Occipital lobe (tissue), 2 donors: ENCODE data around the gene FASLG. TPM values are rescaled to one million over a fixed set of nuclear protein-coding genes. Genes with fewer than 3 reads are reported as not detected.
"Not testable (repeated sequence)": the region's sequence is repeated elsewhere in the genome, so short reads cannot be mapped to it uniquely, and the experiment has no call there.

ENCODE experiments used
- DNase-seq: peaks from one replicate; lab custom pipeline; 2025; lab: John Stamatoyannopoulos, UW
- total RNA-seq: library from RNA; depleted of rRNA; stranded (reverse); fragments of >200 nt; gene quantifications from one replicate; pipeline ENCODE4 v1.2.3, GENCODE V29; 2014

The FASLG gene
- total RNA-seq, result not detected

- DNase-seq, result no peak
These were observed at the start of gene FASLG for GRCh38 chr1:172658871-172659453. TSS of gene FASLG (plus strand) at chr1:172659103. CDS start at chr1:172659202, 99 bp downstream.

GRCh38 chr1:172609528-172609927, 49.4 kb upstream of the FASLG start:
- no peak for DNase-seq

- DNase-seq, result no peak
These were observed 46.4 kb upstream of the FASLG start for GRCh38 chr1:172612478-172612877.

GRCh38 chr1:172613294-172613693, 45.6 kb upstream of the FASLG start:
- no peak for DNase-seq

GRCh38 chr1:172616195-172616594, 42.7 kb upstream of the FASLG start:
- no peak for DNase-seq

- no peak for DNase-seq
These were observed 42.3 kb upstream of the FASLG start for GRCh38 chr1:172616636-172617035.

GRCh38 chr1:172620603-172621002, 38.3 kb upstream of the FASLG start:
- not testable (repeated sequence) for DNase-seq

GRCh38 chr1:172622541-172622940, 36.4 kb upstream of the FASLG start:
- DNase-seq, result no peak

- no peak for DNase-seq
These were observed 35.2 kb upstream of the FASLG start for GRCh38 chr1:172623748-172624147.

- DNase-seq, result no peak
These were observed 32.1 kb upstream of the FASLG start for GRCh38 chr1:172626845-172627244.

GRCh38 chr1:172627702-172628101, 31.2 kb upstream of the FASLG start:
- DNase-seq, result no peak

GRCh38 chr1:172628401-172628800, 30.5 kb upstream of the FASLG start:
- no peak for DNase-seq

GRCh38 chr1:172629170-172629569, 29.7 kb upstream of the FASLG start:
- no peak for DNase-seq

- DNase-seq, result no peak
These were observed 29.3 kb upstream of the FASLG start for GRCh38 chr1:172629638-172630037.

- no peak for DNase-seq
These were observed 28.7 kb upstream of the FASLG start for GRCh38 chr1:172630056-172630818.

- no peak for DNase-seq
These were observed 28.0 kb upstream of the FASLG start for GRCh38 chr1:172630868-172631267.

- no peak for DNase-seq
These were observed 21.4 kb upstream of the FASLG start for GRCh38 chr1:172637522-172637921.

GRCh38 chr1:172638249-172638648, 20.7 kb upstream of the FASLG start:
- DNase-seq, result no peak

GRCh38 chr1:172638885-172639831, 19.7 kb upstream of the FASLG start:
- no peak for DNase-seq

GRCh38 chr1:172640111-172640510, 18.8 kb upstream of the FASLG start:
- DNase-seq, result no peak

GRCh38 chr1:172641492-172641891, 17.4 kb upstream of the FASLG start:
- DNase-seq, result no peak

- DNase-seq, result no peak
These were observed 15.9 kb upstream of the FASLG start for GRCh38 chr1:172642970-172643369.
